ENCODE measurements around the gene LPCAT1. TPM values are rescaled to one million over a fixed set of nuclear protein-coding genes. Genes with fewer than 3 reads are reported as not detected.

The LPCAT1 gene
- total RNA-seq, 2 donors from 2014 or later: 17.1 to 27.3 TPM

GRCh38 chr5:1465117-1465516 is 58.6 kb downstream of the LPCAT1 start:
- Histone ChIP-seq H3K9ac (ENCODE audit: low read depth in 2 of 2, low read length in 2 of 2) (no peak overlapping the region), H3K4me1 (no peaks in the 10 kb centered on the region), H3K4me3 (no peak overlapping the region), H3K36me3 (no peaks in the 10 kb centered on the region), H3K9me3 (no peaks in the 10 kb centered on the region), H3K27ac (no peak overlapping the region), H3K27me3 (no peaks in the 10 kb centered on the region)
- DNase-seq: no peak
- intact Hi-C loops (cut with DNase I): no loop called here
- TF ChIP-seq CTCF (IDR thresholded peaks at IDR 0.05): no peak

GRCh38 chr5:1464511-1464910 is 59.2 kb downstream of the LPCAT1 start:
- DNase-seq: no peak
- no peaks in the 10 kb centered on the region for H3K36me3 ChIP-seq
- no peaks in the 10 kb centered on the region for H3K4me1 ChIP-seq
- H3K9me3 ChIP-seq: no peaks in the 10 kb centered on the region
- no peaks in the 10 kb centered on the region for H3K27me3 ChIP-seq
- H3K9ac ChIP-seq (ENCODE audit: low read depth in 2 of 2, low read length in 2 of 2): no peak overlapping the region
- no peak overlapping the region for H3K27ac ChIP-seq
- TF ChIP-seq CTCF (IDR thresholded peaks at IDR 0.05): no peak
- intact Hi-C loops (cut with DNase I): no loop called here
- no peak overlapping the region for H3K4me3 ChIP-seq

GRCh38 chr5:1464096-1464446 is 59.7 kb downstream of the LPCAT1 start:
- TF ChIP-seq CTCF (IDR thresholded peaks at IDR 0.05): no peak
- Histone ChIP-seq H3K9me3 (no peaks in the 10 kb centered on the region), H3K4me3 (no peak overlapping the region), H3K9ac (ENCODE audit: low read depth in 2 of 2, low read length in 2 of 2) (no peak overlapping the region), H3K4me1 (no peaks in the 10 kb centered on the region), H3K36me3 (no peaks in the 10 kb centered on the region), H3K27ac (no peak overlapping the region), H3K27me3 (no peaks in the 10 kb centered on the region)
- intact Hi-C loops (cut with DNase I): no loop called here
- DNase-seq: no peak

- Histone ChIP-seq H3K4me1 (no peaks in the 10 kb centered on the region), H3K27ac (no peak overlapping the region), H3K9me3 (no peaks in the 10 kb centered on the region), H3K9ac (ENCODE audit: low read depth in 2 of 2, low read length in 2 of 2) (no peak overlapping the region), H3K36me3 (no peaks in the 10 kb centered on the region), H3K27me3 (no peaks in the 10 kb centered on the region), H3K4me3 (no peak overlapping the region)
- DNase-seq: no peak
- intact Hi-C loops (cut with DNase I): no loop called here
- TF ChIP-seq CTCF (IDR thresholded peaks at IDR 0.05): no peak
Measured at GRCh38 chr5:1463326-1464095, 60.2 kb downstream of the LPCAT1 start.

GRCh38 chr5:1462358-1462757 is 61.4 kb downstream of the LPCAT1 start:
- no peaks in the 10 kb centered on the region for H3K36me3 ChIP-seq
- H3K27me3 ChIP-seq: no peaks in the 10 kb centered on the region
- intact Hi-C loops (cut with DNase I): no loop called here
- H3K4me3 ChIP-seq: no peak overlapping the region
- H3K4me1 ChIP-seq: no peaks in the 10 kb centered on the region
- H3K9ac ChIP-seq (ENCODE audit: low read depth in 2 of 2, low read length in 2 of 2): no peak overlapping the region
- no peaks in the 10 kb centered on the region for H3K9me3 ChIP-seq
- H3K27ac ChIP-seq: no peak overlapping the region
- no peak for TF ChIP-seq CTCF (IDR thresholded peaks at IDR 0.05)
- no peak for DNase-seq
